ENCODE results near the gene PUS1.

DNA sequence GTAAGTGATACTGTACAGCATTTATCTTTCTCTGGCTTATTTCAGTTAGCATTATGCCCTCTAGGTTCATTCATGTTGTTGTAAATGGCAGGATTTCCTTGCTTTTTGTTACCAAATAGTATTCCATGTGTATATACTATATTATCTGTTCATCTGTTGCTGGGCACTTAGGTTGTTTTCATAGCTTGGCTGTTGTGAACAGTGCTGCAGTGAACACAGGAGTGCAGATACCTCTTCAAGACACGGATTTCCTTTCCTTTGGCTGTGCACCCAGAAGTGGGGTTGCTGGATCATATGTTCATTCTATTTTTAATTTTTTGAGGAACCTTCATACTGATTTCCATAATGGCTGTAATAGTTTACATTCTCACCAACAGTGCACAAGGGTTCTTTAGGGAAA is 42.1 kb downstream of the PUS1 start:
- TF ChIP-seq CTBP1 (IDR thresholded peaks at IDR 0.05; ENCODE audit: borderline replicate concordance) (no peak), FOXA1 (IDR thresholded peaks at IDR 0.05) (no peak), TARDBP (IDR thresholded peaks at IDR 0.05) (no peak), ELF4 (IDR thresholded peaks at IDR 0.05) (no peak), L3MBTL2 (conservative IDR thresholded peaks at IDR 0.05) (no peak), LEF1 (IDR thresholded peaks at IDR 0.05; ENCODE audit: borderline replicate concordance) (no peak)

All from HEK293T (cell line).